ENCODE data around the gene C1orf198.

GRCh38 chr1:230832476-230832875 lies 35.8 kb downstream of the C1orf198 start:
- TF ChIP-seq CTCF (IDR thresholded peaks at IDR 0.05; ENCODE audit: low read length), result no peak
- TF ChIP-seq EZH2 (IDR thresholded peaks at IDR 0.05; ENCODE audit: borderline replicate concordance, low read length), result no peak

Measured in OCI-LY1 (cell line).